GM18520 (cell line): ENCODE measurements around the gene SMIM1.

Source experiments
- ATAC-seq: cut with Tn5 transposase; IDR thresholded peaks from one replicate; pipeline ENCODE4 v1.9.1; 2021; ENCODE audit not compliant: unreplicated experiment

The SMIM1 gene

DNA sequence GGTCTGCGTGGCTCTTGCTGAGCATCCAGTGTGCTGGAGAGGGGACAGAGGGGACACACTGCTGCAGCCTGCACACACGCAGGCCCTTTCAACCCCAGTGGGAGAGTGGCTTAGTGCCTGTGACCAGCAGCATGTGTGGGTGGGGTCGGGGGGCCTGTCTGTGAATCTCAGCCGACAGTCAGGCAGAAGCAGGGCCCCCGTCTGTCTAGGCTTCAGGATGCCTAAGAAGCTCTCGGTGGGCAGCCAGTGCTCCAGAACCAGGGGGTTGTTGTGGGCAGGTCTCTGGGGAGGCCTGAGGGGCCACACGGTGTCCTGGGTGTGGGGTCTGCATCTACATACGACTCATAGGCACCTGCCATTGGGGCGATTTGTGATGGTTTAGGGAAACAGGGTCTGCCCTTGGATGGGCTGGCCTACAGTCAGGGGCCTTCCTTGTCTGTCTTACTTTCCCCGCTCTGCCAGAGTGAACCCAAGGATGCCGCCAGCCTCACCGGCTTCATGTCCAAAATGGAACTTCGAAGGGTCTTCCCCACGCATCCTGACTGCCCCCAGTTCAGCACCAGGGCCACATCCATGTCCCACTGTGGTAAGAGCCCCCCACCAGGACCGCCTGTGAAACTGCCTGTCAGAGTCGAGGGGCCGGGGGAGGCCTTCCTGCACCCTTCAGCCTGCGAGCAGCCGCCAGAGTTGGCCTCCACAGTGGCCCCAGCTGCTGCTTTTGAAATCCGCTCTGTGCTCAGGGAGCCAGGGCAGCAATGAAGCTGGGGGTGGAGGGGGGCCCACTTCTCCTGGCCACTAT lies 18.7 kb upstream of the SMIM1 start:
- no peak for ATAC-seq

DNA sequence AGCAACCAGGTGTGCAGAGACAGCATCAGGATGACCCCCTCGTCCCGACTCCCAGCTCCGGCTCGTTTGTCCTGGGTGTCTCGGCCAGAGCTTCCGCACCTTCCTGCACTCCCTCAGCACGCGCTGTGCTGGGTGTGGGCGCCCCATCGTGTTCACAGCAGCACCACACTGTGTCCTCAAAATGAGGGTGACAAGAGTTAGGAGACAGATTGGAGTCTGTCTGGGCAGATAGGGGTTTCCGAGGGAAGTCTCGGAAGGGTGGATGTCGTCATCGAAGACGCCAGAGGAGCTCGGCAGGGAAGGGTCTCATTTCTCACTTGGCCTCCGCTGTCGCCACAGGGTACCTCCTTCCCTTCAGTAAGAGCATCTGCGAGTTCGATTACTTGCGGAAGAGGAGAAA lies 16.2 kb upstream of the SMIM1 start:
- ATAC-seq, result no peak

DNA sequence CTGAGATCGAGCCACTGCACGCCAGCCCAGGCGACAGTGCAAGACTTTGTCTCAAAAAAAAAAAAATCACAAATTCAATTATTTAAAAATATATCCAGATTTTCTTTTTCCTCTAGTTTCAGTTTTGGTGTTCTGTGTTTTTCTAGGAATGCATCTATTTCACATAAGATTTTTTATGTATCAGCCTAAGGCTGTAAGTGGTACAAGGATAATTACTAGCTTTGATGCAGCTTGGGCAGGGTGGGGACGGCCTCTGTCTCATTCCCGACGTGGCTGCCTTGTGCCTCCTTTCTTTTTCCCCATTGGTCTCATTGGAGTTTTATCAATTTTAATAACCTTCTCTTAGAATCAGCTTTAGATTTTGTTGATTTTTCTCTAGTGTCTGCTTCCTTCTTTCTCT lies 13.4 kb upstream of the SMIM1 start:
- no peak for ATAC-seq

DNA sequence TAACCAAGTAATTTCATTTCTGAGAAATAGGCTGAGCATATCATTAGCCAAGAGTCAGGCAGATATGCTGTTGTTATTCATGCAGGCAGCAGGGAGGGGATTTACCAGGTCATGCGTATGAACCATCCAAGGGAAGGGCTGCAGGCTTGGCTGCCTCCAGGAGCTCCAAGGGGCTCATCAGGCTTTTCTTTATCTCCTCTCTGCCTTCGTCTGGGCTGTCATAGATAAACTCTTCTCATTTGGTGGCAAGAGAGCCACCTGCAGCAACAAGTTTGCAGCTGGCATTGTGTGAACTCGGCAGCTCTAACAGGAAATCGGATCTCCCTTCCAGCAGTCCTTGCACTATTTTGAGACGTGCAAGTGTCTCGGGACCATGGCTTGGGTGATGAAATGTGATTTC lies 12.8 kb upstream of the SMIM1 start:
- no peak for ATAC-seq

DNA sequence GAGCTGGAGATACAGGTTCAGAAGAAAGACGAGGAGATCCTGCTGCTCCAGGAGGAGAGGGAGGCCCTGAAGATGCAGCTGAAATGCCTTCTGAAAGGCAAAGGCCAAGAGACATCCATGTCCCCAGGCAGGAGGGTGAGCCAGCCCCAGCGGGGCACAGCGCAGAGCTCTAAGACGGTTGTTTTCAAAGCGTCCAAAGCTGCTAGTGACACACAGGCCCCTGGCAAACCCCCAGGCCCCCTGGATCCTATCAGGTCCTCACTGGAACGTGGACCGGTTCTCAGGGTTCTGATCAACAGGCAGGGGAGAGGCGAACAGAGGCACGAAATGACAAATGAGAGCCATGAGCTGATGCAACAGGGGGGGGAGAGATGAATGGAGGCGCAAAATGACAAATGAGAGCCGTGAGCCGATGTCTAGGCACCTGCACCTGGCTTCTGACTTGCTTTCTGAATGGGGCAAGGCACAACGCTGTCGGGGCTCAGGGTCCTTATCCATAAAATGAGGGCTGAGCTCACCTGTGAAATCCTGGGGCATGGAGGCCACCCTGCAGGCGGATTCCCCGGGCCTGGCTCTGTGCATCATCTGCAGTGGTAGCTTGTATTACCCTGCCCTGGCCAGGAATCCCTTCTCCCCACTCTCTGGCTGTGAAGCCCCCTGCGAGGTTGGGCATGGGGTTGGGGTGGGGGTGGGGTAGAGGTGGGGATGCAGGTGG lies 11.1 kb upstream of the SMIM1 start:
- no peak for ATAC-seq

DNA sequence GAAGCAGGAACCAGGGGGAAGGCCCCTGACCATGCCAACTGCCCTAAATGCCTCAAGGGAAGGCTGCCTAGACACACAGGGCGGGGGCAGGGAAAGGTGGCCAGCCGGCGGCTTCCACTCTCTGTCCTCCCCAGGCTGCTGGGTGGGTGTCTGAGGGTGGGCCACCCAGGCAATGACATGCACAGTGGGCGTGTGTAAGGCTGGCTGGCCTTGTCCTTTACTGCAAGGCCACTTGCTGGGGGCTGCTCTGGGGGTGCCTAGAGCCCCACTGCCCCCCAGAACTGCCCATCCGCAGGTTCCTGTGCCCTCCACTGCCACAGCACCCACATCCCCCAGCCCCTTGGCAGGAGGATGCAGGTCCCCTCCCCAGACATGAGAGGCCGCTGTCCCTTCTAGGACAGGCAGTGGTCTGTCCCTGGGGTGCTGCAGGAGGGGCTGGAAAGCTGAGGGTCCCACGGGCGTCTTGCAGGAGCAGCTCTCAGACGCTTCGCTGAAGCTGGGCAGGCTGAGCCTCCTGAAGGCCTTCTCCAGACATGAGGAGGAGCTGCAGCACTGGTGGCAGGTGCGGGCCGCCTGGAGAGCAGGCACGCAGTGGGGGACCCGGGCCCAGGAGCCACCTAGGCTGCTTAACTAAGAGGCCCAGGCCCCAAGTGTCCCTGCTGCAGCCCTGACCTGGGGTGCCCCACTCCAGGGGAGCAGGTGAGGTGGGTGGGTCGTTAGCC lies 10.2 kb upstream of the SMIM1 start:
- no peak for ATAC-seq

DNA sequence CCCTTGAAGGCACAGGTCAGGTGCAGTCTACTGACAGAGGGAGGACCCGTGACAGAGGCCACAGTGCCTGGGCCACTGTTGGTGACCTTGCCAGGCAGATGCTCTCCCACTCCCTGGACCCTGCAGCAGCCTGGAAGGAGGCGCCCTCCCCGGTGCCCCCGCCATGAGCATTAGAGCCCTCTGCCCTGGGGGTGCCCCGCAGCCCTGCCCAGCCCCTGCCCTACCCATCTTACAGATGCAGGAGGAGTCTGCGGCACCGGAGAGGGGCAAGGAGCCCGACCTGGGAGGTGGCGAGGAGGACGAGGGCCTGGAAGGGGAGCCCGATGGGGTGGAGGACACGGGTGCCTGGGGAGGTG lies 9.7 kb upstream of the SMIM1 start:
- no peak for ATAC-seq

DNA sequence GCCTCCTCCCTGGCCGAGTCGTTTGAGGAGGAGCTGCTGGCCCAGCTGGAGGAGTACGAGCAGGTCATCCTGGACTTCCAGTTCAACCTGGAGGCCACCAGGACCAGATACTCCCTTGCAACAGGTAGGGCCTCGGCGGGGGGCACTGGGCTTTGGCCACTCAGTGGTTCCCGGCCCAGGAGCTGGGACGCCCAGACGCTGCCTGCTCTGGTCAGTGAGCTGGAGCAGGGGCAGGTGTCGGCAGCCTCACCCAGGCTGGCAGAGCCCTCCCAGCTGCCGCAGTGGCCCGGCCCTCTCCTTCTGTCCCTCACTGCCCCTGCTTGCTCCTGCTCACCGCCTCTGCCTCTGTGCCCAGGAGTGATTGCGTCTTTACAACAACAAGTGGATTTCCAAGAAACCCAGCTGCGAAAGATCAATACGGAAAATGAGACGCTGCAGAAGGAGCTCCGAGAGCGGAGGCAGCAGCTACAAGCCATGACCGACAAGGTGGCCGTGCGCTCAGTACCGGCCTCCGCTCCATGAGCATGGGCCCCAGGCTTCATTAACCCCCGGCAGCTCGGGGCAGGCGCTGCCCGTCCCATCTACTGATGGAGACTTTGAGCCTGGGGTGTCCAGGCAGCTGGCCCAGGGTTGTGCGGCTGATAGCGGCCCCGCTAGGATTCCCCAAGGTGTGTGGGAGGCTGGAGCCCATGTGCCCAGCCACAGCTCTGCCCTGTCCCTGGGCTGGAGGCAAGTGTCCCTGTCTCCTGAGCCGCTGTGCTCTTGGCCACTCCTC lies 9.0 kb upstream of the SMIM1 start:
- ATAC-seq, result no peak

DNA sequence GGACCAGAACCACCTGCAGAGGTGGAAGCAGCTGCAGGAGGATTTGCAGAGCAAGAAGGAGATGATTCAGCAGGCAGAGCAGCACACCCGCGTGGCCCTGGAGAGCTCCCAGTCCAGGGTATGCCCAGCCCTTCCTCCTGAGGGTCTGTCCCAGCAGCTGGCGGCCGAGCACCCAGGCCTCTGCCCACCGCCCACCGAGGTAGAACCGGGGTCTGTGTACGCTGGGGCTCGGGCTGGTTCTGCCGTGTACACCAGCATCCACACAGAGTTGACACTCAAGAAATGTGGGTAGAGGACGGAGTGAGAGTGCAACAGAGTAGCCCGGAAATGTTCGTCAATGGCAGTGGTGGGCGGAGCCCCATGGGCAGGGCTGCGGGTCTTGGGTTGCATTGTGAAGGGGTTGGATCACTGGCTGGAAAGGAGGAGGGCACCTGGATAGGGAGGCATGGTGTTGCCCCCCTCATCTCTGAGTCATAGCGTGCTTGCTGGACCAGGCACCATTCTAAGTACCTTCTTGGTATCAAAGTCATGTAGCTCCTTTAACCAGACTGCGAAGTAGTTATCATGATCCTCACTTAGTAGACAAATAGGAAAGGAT lies 5.1 kb upstream of the SMIM1 start:
- ATAC-seq, result no peak

DNA sequence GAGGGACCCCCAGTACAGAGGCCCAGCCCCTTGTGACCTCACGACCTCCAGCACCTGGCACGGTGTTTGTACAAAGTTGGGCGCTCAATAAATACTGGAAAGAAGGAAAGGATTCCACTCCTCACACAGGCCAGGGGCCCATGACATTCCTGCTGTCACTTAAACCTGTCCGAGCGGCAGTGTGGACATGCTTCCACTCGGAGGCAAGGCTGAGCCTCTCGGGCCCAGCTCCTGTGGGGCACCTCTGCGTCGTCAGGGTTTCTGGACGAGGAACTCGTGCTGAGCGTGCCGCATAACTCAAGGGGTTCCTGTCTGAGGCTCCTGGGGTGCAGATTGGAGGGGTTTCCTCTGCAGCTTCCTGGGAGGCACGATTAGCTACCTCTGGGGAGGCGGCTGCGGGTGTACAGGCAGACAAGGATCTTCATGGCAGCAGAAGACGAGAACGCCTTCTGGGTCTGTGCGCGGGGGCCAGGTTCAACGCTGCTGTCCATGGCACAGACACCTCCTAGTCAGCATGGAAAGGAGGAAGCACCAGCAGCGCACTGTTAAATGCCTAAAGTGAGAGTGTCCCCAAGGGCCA lies 3.6 kb upstream of the SMIM1 start:
- no peak for ATAC-seq

DNA sequence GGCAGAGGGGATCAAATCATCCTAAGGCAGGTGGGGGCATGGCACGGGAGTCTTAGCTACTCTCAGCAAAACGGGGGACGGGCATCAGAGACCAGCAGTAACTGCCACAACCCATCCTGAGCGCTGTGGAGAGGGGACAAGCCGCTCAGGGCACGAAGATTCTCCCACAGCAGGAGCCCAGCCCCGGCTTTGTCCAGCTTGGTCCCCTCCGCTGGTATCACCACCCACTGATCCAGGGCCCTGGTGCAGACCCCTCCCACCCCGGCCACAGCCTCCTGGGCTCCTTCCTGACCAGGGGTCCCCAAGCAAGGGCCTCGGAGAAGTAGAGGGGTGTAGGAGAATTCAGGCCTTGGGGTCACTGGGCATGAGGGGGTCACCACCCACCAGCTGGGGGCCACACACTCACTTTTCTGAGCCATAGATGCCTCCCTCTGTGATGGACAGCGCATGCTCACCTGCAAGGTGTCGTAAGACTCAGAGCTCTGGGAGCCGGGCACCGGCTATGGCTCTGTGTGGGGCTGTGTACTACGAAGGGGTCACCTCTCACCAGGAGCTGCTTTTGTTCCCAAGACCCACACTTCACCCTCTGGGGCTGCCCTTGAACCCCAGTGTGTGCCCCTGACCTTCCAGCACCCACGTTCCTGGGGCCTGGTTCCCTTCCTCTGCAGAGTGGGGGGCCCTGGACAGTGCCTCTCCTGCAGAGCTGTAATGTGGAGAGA lies 2.3 kb upstream of the SMIM1 start:
- ATAC-seq, result no peak

DNA sequence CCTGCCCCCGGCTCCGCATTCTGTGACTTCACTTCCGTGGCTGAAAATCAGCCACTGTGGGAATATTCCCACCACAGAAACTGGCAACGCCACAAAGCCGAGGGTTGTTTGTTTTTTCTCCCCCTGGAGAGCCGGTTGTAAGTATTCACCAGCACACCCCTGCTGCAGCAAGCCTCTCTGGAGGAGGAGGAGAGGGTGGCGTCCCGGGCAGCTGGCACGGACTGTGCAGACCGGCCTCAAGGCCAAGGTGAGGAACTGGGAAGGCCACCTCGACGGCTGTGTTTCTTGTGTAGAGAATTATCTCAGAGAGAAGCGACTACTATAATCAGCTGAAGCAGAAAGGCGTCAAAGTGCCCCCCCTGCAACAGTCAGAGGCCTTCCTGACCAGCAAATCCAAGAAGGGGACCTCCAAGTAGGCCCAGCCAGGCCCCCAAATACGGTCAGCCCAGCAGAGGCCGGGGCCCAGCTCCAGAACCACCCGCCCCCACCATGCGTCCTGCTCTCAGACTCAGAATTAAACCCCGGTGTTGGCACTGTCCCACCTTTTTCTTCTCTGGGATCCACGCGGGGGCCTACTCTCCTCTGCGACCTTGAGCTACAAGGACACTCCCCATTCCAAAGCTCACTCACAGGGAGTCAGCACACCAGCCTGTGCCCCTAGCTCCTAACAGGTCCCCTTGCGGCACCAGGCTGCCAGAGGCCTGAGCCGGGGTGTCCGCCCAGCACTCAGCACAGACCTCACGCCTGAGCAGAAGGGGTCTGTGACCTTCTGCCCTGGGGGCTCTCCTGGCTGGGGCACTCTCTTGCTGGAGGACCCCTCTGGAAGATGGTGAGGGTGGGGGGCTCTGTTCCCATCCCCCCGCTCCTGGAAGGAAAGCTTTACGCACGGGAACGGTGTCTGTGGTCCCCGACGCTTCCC lies 1.2 kb upstream of the SMIM1 start:
- no peak for ATAC-seq

DNA sequence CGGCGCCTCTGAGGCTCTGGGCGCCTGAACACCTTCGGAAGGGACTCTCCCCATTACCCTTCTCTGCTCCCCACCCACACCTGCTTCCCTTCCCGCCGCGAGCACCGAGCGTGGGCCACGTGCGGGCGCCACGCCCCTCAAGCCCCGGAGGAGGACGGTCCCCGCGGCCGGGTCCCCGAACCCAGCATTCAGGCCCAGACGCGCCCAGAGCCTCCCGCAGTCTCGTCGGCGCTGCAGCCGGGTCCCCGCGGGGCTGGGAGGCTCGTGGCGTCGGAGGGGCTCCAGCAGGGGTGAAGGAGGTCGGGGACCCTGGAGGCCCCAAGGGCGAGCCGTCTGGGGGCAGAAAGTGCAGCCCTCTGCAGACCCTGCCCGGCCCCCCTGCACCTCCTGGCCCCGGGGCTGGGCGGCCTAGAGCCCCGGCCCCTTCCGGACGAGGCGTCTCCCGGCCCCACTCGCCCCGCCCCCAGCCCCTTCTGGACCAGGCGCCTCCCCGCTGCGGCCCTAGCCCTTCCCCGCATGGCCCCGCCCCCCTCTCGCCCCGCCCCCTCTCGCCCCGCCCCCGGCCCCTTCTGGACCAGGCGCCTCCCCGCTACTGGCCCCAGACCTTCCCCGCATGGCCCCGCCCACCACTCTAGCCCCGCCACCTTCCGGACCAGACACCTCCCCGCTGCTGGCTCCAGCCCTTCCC lies 378 bp upstream of the SMIM1 start:
- no peak for ATAC-seq

DNA sequence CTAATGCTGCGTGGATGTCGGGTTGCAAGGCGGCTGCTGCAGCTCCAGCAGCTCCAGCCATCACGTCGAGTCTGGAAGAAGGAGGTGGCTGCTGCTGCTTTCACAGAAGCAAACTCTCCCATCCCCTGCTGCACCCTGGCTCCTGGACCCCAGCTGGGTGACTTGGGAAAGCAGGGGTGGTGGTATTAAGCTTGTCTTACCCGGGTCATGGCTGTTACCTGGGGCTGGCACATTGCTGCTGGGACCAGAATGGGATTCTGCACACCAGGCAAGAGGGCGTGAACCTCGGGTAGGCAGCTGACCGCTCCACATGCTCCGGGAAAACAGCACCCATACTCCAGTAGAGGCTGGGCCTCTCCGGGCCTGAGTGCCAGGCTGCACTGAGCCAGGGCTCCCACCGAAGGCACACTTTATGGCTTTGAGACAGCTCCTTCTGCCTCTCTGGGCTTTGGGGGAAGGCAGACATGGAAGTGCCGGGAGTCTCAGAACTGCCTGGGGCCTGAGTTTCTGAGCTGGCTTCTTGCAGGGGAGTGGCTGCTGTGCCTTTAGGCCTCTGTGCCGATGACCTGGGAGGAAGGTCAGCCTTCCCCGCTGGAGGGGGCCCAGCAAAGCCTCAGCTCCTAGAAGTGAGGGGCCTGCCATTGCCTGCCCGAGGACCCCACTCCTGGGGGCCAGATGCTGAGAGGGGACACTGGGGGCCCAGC lies 1.2 kb downstream of the SMIM1 start:
- ATAC-seq, result no peak

DNA sequence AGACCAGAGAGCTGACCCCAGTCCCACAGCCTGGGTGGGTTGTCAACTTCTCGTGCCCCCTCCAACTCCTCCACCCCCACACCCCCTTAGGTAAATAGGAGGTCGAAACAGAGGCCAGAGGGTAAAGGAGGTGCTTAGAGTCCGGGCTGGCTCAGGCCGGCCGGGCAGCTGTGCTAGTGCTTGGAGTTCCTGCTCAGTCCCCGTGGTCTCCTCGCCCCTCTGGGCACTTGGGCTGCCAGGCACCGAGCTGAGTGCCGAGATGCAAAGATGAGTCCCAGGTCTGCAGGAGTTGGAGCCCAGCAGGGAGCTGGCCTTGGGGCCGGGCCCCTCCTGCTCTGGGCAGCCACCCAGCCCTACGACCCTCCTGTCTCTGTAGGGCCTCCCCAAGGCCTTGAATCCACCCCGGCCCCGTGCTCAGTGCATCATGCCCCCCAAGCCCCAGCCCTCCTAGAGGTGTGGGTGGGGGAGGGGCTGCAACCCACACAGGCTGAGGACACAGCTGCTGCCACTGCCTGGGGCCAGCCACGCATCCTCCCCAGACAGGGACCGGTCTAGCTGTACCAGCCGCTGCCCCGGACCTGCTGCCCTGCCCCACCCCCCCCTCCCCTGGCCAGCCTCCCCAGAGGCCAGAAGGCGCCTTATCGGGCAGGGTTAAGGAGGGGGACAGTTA lies 1.9 kb downstream of the SMIM1 start:
- no peak for ATAC-seq

DNA sequence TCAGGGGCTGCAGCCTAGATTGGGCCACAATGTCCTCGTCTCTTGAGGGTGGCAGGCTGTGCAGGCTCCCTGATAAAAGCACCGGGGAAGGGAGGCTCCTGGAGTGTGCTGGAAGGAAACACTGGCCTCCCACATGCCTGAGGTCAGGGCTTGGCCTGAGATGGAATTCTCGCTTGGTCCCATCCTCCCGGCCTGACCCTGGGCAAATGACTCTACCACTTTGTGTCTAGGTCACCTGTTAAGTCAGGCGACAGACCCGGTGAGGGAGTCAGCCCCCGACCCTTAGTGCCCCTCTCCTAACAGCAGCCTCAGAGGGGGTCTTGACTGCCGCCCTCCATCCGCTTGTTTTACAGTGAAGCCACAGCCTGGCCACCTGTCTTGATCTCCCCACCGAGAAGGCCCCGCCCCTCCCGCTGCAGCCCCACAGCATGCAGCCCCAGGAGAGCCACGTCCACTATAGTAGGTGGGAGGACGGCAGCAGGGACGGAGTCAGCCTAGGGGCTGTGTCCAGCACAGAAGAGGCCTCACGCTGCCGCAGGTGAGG lies 2.5 kb downstream of the SMIM1 start:
- no peak for ATAC-seq
